Calu3 (cell line): ENCODE results near the gene PPP1R3D. TPM values are rescaled to one million over a fixed set of nuclear protein-coding genes. Genes with fewer than 3 reads are reported as not detected.
"Not testable (repeated sequence)": the region's sequence is repeated elsewhere in the genome, so short reads cannot be mapped to it uniquely, and the experiment has no call there.

Experiments used
- BruUV-seq: library from RNA; stranded (reverse); fragments of 400-500 nt; replicated peaks from 2 replicates; lab custom pipeline; 2021; lab: Mats Ljungman, UMichigan
- CTCF ChIA-PET: fragments of 300-600 bp; sonication (Branson Sonifier 250); formaldehyde crosslinking; loops from one replicate; lab custom pipeline; 2022; ENCODE audit warnings: antibody characterized with exemption; lab: Charles Lee
- DNase-seq: peaks from one replicate; pipeline ENCODE4 v3.0.0; 2022
- H3K27ac Mint-ChIP-seq: one replicate; pipeline ENCODE4 v1.8.0; 2022; ENCODE audit warnings: mixed read lengths; ENCODE audit not compliant: unreplicated experiment
- H3K27me3 Mint-ChIP-seq: one replicate; pipeline ENCODE4 v1.8.0; 2022; ENCODE audit warnings: mixed read lengths; ENCODE audit not compliant: unreplicated experiment
- H3K36me3 Mint-ChIP-seq: one replicate; pipeline ENCODE4 v1.8.0; 2022; ENCODE audit warnings: mild to moderate bottlenecking, moderate library complexity, mixed read lengths; ENCODE audit not compliant: insufficient read depth, unreplicated experiment
- H3K4me1 Mint-ChIP-seq: one replicate; pipeline ENCODE4 v1.8.0; 2022; ENCODE audit warnings: mild to moderate bottlenecking, low read depth, mixed read lengths; ENCODE audit not compliant: unreplicated experiment
- H3K4me3 Mint-ChIP-seq: one replicate; pipeline ENCODE4 v1.8.0; 2022; ENCODE audit warnings: mild to moderate bottlenecking, low read depth, moderate library complexity, mixed read lengths; ENCODE audit not compliant: unreplicated experiment
- H3K9me3 Mint-ChIP-seq: one replicate; pipeline ENCODE4 v1.8.0; 2022; ENCODE audit warnings: low read depth, mixed read lengths; ENCODE audit not compliant: unreplicated experiment
- CTCF ChIP-seq: fragments of 200-600 bp; IDR thresholded peaks from one replicate; pipeline ENCODE4 v1.8.0; 2022; ENCODE audit warnings: antibody characterized with exemption; ENCODE audit not compliant: unreplicated experiment
- intact Hi-C: fragments of 100-400 bp; cut with micrococcal nuclease; formaldehyde crosslinking; loops from one replicate; pipeline ENCODE4 v1.10.0; 2022; ENCODE audit not compliant: unreplicated experiment
- total RNA-seq: library from RNA; stranded (reverse); gene quantifications from 2 replicates; pipeline ENCODE4 v1.2.3, GENCODE V29; 2022

Gene PPP1R3D
- total RNA-seq, 1 experiment from 2014 or later, result 17.9 TPM

- no TSS peak for BruUV-seq
- TF ChIP-seq CTCF, result no peak
- no peak overlapping the region for H3K27ac Mint-ChIP-seq
- peaks cover 12% of the 10 kb centered on the region for H3K4me1 Mint-ChIP-seq
- no peak for DNase-seq
- intact Hi-C loops, result no loop called here
- no peak overlapping the region for H3K4me3 Mint-ChIP-seq
- no peaks in the 10 kb centered on the region for H3K9me3 Mint-ChIP-seq
- H3K27me3 Mint-ChIP-seq, result no peaks in the 10 kb centered on the region
- CTCF ChIA-PET, result interaction anchor here (0.9 kb wide), 1 partner anchor 10 kb away, joined by 4 read pairs; no protein-coding TSS in a partner anchor
- no peaks in the 10 kb centered on the region for H3K36me3 Mint-ChIP-seq
These were observed 22.1 kb upstream of the PPP1R3D start for GRCh38 chr20:59962155-59962554.

GRCh38 chr20:59961423-59961822 is 21.3 kb upstream of the PPP1R3D start:
- DNase-seq, result no peak
- peaks cover 12% of the 10 kb centered on the region for H3K4me1 Mint-ChIP-seq
- CTCF ChIA-PET, result interaction anchor here (0.9 kb wide), 1 partner anchor 11 kb away, joined by 4 read pairs; no protein-coding TSS in a partner anchor
- H3K9me3 Mint-ChIP-seq, result no peaks in the 10 kb centered on the region
- H3K36me3 Mint-ChIP-seq, result no peaks in the 10 kb centered on the region
- H3K27me3 Mint-ChIP-seq, result no peaks in the 10 kb centered on the region
- no peak overlapping the region for H3K27ac Mint-ChIP-seq
- no peak for TF ChIP-seq CTCF
- intact Hi-C loops, result no loop called here
- no peak overlapping the region for H3K4me3 Mint-ChIP-seq
- no TSS peak for BruUV-seq

- CTCF ChIA-PET, result no interaction called here
- no peak for DNase-seq
- Mint-ChIP-seq H3K4me1 (peaks cover 12% of the 10 kb centered on the region), H3K27ac (no peak overlapping the region), H3K4me3 (no peak overlapping the region), H3K27me3 (no peaks in the 10 kb centered on the region), H3K36me3 (no peaks in the 10 kb centered on the region), H3K9me3 (no peaks in the 10 kb centered on the region)
- BruUV-seq, result no TSS peak
- intact Hi-C loops, result no loop called here
- TF ChIP-seq CTCF, result no peak
These were observed 18.5 kb upstream of the PPP1R3D start for GRCh38 chr20:59958626-59959025.

GRCh38 chr20:59958123-59958522 is 18.0 kb upstream of the PPP1R3D start, which contains the start of gene CDH26:
TSS of gene CDH26 (plus strand) at chr20:59958423. CDS start at chr20:59958727, 304 bp downstream.
- no peak within 1 kb of the TSS for H3K27ac Mint-ChIP-seq

GRCh38 chr20:59957568-59957967 is 17.5 kb upstream of the PPP1R3D start:
- CTCF ChIA-PET, intact Hi-C loops, H3K27ac Mint-ChIP-seq, H3K27me3 Mint-ChIP-seq, BruUV-seq, H3K9me3 Mint-ChIP-seq, H3K4me3 Mint-ChIP-seq, DNase-seq, H3K36me3 Mint-ChIP-seq: not testable (repeated sequence)
- H3K4me1 Mint-ChIP-seq, result peaks cover 12% of the 10 kb centered on the region

More at GRCh38 chr20:59958123-59958522, 18.0 kb upstream of the PPP1R3D start, which contains the start of gene CDH26:
- H3K27me3 Mint-ChIP-seq, result no peaks in the 10 kb centered on the region
- peaks cover 12% of the 10 kb centered on the region for H3K4me1 Mint-ChIP-seq
- no peak within 1 kb of the TSS for H3K4me3 Mint-ChIP-seq
- intact Hi-C loops, result no loop called here
- no peak for TF ChIP-seq CTCF
- no peak for DNase-seq
- H3K9me3 Mint-ChIP-seq, result no peaks in the 10 kb centered on the region
- CTCF ChIA-PET, result no interaction called here
- BruUV-seq, result no TSS peak
- H3K36me3 Mint-ChIP-seq, result no peaks in the 10 kb centered on the region
